Aorta (tissue), 5 donors: ENCODE results near the gene CHFR. TPM values are rescaled to one million over a fixed set of nuclear protein-coding genes. Genes with fewer than 3 reads are reported as not detected.
"Not testable (repeated sequence)": the region's sequence is repeated elsewhere in the genome, so short reads cannot be mapped to it uniquely, and the experiment has no call there.

Experiments
- ATAC-seq: fragments of 200-7000 bp; cut with Tn5 transposase; one replicate; pipeline ENCODE4 v1.9.1; 2022; ENCODE audit warnings: moderate library complexity; ENCODE audit not compliant: low FRiP score
- DNase-seq, 2 donors: peaks; one replicate each; pipeline ENCODE4 v3.0.0-alpha.2; 2020
- H3K27ac ChIP-seq, 2 donors: one replicate each; pipeline ENCODE4 v1.5.1; 2013; ENCODE audit warnings: low read length in 2 of 2, mild to moderate bottlenecking in 2 of 2, moderate library complexity in 2 of 2, control low read depth in 1 of 2, inconsistent platforms in 1 of 2, low read depth in 1 of 2
- H3K27me3 ChIP-seq, 2 donors: one replicate each; pipeline ENCODE4 v1.6.1; 2013; ENCODE audit warnings: control low read depth in 1 of 2, low read length in 1 of 2, mild to moderate bottlenecking in 1 of 2, moderate library complexity in 1 of 2; ENCODE audit not compliant: insufficient read depth in 2 of 2, control insufficient read depth in 1 of 2
- H3K36me3 ChIP-seq, 2 donors: one replicate each; pipeline ENCODE4 v1.6.1; 2013; ENCODE audit warnings: control low read depth in 1 of 2, low read length in 1 of 2, mild to moderate bottlenecking in 1 of 2; ENCODE audit not compliant: insufficient read depth in 2 of 2, control insufficient read depth in 1 of 2
- H3K4me1 ChIP-seq, 2 donors: one replicate each; pipeline ENCODE4 v1.6.1; 2013; ENCODE audit warnings: low read length in 2 of 2, control low read depth in 1 of 2, mild to moderate bottlenecking in 1 of 2, moderate library complexity in 1 of 2; ENCODE audit not compliant: insufficient read depth in 2 of 2, control insufficient read depth in 1 of 2
- H3K4me3 ChIP-seq, 2 donors: one replicate each; pipeline ENCODE4 v1.5.1; 2013; ENCODE audit warnings: low read length in 2 of 2, control low read depth in 1 of 2, mild to moderate bottlenecking in 1 of 2
- H3K9me3 ChIP-seq: one replicate; pipeline ENCODE4 v1.6.1; 2013; ENCODE audit warnings: mild to moderate bottlenecking, low read length; ENCODE audit not compliant: control insufficient read depth
- WGBS, 2 donors: extraction: QIAGEN DNeasy Blood & Tissue Kit; methylation state at CpG; one replicate each; pipeline ENCODE4 v1.1.7; 2013; 5-methylcytosine and 5-hydroxymethylcytosine counted together
- intact Hi-C, 2 donors: fragments of 100-400 bp; cut with DNase I; formaldehyde crosslinking; loops; one replicate each; pipeline versions ENCODE4 v1.14.2 to v1.15.0; 2022
- long read RNA-seq, 2 donors: library from polyadenylated mRNA; unstranded; transcript quantifications; one replicate each; pipeline ENCODE4 v2.0.0, GENCODE V29; 2020 to 2021
- polyA plus RNA-seq, 2 donors: library from polyadenylated mRNA; stranded (reverse); fragments of 200-250 nt; gene quantifications; one replicate each; pipeline ENCODE4 v1.2.3, GENCODE V29; 2013
- total RNA-seq, 2 donors: library from RNA; stranded (reverse); fragmentation: NEBNext Ultra II Directional; extraction: Animal tissue kit (Norgen Biotek cat#: 25700); gene quantifications; one replicate each; pipeline ENCODE4 v1.2.1, GENCODE V29; 2021
- donor health status: healthy with polysubstance abuse.
- donor health status: Bipolar disorder and iron deficiency.
- donor health status: DM: no; HTN: no; CAD: no.
- donor health status: DM: no; HTN: no; CAD: no.
- donor health status: DM: yes; HTN: yes; CAD: no.

CHFR gene
- total RNA-seq (10 to 100 TPM; 53.4 to 58.7 TPM), polyA plus RNA-seq (10 to 100 TPM in 1 of 2 donors, 1 to 10 TPM in 1; 9.1 to 36.5 TPM)
- long read RNA-seq, donor 1, partial matches to known transcripts: 19 of 74 reads
- long read RNA-seq, donor 1, other reads (novel, unspliced or antisense): 50 of 74 reads
- long read RNA-seq, donor 2, partial matches to known transcripts: 5 of 27 reads
- long read RNA-seq, donor 2, other reads (novel, unspliced or antisense): 19 of 27 reads

- WGBS, 2 donors: 1% methylated on average over 80 to 84 of the region's 84 CpGs
- ATAC-seq: peak; percentile 100
Measured at GRCh38 chr12:132887513-132888351, at the start of gene CHFR. TSS of gene CHFR (minus strand) at chr12:132887605. CDS start at chr12:132887328, 277 bp downstream.

GRCh38 chr12:132936921-132937320 lies 49.5 kb upstream of the CHFR start:
- H3K27ac ChIP-seq, DNase-seq, H3K4me1 ChIP-seq, H3K27me3 ChIP-seq, ATAC-seq, H3K36me3 ChIP-seq, intact Hi-C loops, H3K4me3 ChIP-seq: not testable (repeated sequence)
- 98 to 99% methylated on average over 8 of the region's 8 CpGs for WGBS, 2 donors
- peaks cover 22% of the 10 kb centered on the region for H3K9me3 ChIP-seq

More at GRCh38 chr12:132887513-132888351, at the start of gene CHFR:
- Histone ChIP-seq H3K9me3 (no peaks in the 10 kb centered on the region), H3K27ac (peak within 1 kb of the TSS; percentile 54 to 81), H3K27me3 (no peaks in the 10 kb centered on the region), H3K4me3 (peak within 1 kb of the TSS; percentile 81 to 98), H3K36me3 (no peaks in the 10 kb centered on the region), H3K4me1 (no peaks in the 10 kb centered on the region)
- intact Hi-C loops: loop anchor here in 1 of 2 donors (1.0 kb wide), 1 partner anchor 21 kb away; no protein-coding TSS in a partner anchor
- peak; percentile 98 to 99 for DNase-seq

- peaks cover 4 to 6% of the 10 kb centered on the region in 2 donors for H3K36me3 ChIP-seq
- peaks cover 18% of the 10 kb centered on the region for H3K9me3 ChIP-seq
- WGBS, 2 donors: 95 to 96% methylated on average over 2 of the region's 2 CpGs
Measured at GRCh38 chr12:132936163-132936562, 48.8 kb upstream of the CHFR start.

GRCh38 chr12:132926415-132926833 lies 39.0 kb upstream of the CHFR start:
- peaks cover 0 to 2% of the 10 kb centered on the region in 2 donors for H3K27me3 ChIP-seq
- H3K4me1 ChIP-seq: no peaks in the 10 kb centered on the region
- H3K9me3 ChIP-seq: peaks cover 36% of the 10 kb centered on the region
- no peak overlapping the region for H3K27ac ChIP-seq
- 97% methylated on average over 6 of the region's 6 CpGs for WGBS, 2 donors
- H3K4me3 ChIP-seq: no peak overlapping the region
- ATAC-seq (no peak), DNase-seq (no peak)
- H3K36me3 ChIP-seq: peaks cover 6 to 18% of the 10 kb centered on the region in 2 donors
- intact Hi-C loops: no loop called here

More at GRCh38 chr12:132936163-132936562, 48.8 kb upstream of the CHFR start:
- ATAC-seq (no peak), DNase-seq (no peak)
- Histone ChIP-seq H3K4me1 (no peaks in the 10 kb centered on the region), H3K27ac (no peak overlapping the region), H3K27me3 (no peaks in the 10 kb centered on the region), H3K4me3 (no peak overlapping the region)
- intact Hi-C loops: no loop called here

- H3K36me3 ChIP-seq: peaks cover 8 to 16% of the 10 kb centered on the region in 2 donors
- ATAC-seq: no peak
- intact Hi-C loops: no loop called here
Measured at GRCh38 chr12:132925597-132926414, 38.4 kb upstream of the CHFR start.

GRCh38 chr12:132924356-132924755 lies 37.0 kb upstream of the CHFR start:
- peaks cover 28% of the 10 kb centered on the region for H3K9me3 ChIP-seq
- WGBS, 2 donors: 96 to 99% methylated on average over 3 of the region's 3 CpGs

More at GRCh38 chr12:132925597-132926414, 38.4 kb upstream of the CHFR start:
- H3K4me1 ChIP-seq: no peaks in the 10 kb centered on the region
- 97 to 98% methylated on average over 8 of the region's 8 CpGs for WGBS, 2 donors
- DNase-seq: no peak
- peaks cover 35% of the 10 kb centered on the region for H3K9me3 ChIP-seq
- no peak overlapping the region for H3K4me3 ChIP-seq
- peaks cover 0 to 2% of the 10 kb centered on the region in 2 donors for H3K27me3 ChIP-seq
- H3K27ac ChIP-seq: no peak overlapping the region

GRCh38 chr12:132923356-132923909 lies 36.0 kb upstream of the CHFR start:
- Histone ChIP-seq H3K4me1 (no peaks in the 10 kb centered on the region), H3K36me3 (peaks cover 8 to 9% of the 10 kb centered on the region in 2 donors), H3K27ac (no peak overlapping the region), H3K27me3 (peaks cover 0 to 2% of the 10 kb centered on the region in 2 donors), H3K9me3 (peaks cover 28% of the 10 kb centered on the region), H3K4me3 (no peak overlapping the region)
- intact Hi-C loops: no loop called here
- no peak for ATAC-seq
- DNase-seq: no peak
- WGBS, 2 donors: 54 to 60% methylated on average over 1 of the region's 1 CpG

More at GRCh38 chr12:132924356-132924755, 37.0 kb upstream of the CHFR start:
- intact Hi-C loops: no loop called here
- Histone ChIP-seq H3K27me3 (peaks cover 0 to 2% of the 10 kb centered on the region in 2 donors), H3K27ac (no peak overlapping the region), H3K36me3 (peaks cover 8 to 12% of the 10 kb centered on the region in 2 donors), H3K4me3 (peak overlapping the region in 1 of 2 donors; percentile 26), H3K4me1 (no peaks in the 10 kb centered on the region)
- DNase-seq (no peak), ATAC-seq (no peak)

GRCh38 chr12:132922676-132923075 lies 35.3 kb upstream of the CHFR start:
- 97 to 99% methylated on average over 4 of the region's 4 CpGs for WGBS, 2 donors
- no peaks in the 10 kb centered on the region for H3K4me1 ChIP-seq
- peaks cover 28% of the 10 kb centered on the region for H3K9me3 ChIP-seq
- peaks cover 8 to 9% of the 10 kb centered on the region in 2 donors for H3K36me3 ChIP-seq
- ATAC-seq (no peak), DNase-seq (no peak)
- intact Hi-C loops: no loop called here
- H3K27ac ChIP-seq: no peak overlapping the region
- H3K27me3 ChIP-seq: peaks cover 0 to 2% of the 10 kb centered on the region in 2 donors
- no peak overlapping the region for H3K4me3 ChIP-seq
